Gastroesophageal sphincter (tissue), 4 donors: ENCODE results near the gene RNF114. TPM values are rescaled to one million over a fixed set of nuclear protein-coding genes. Genes with fewer than 3 reads are reported as not detected.
A peak's percentile ranks its signal among the peaks of the same experiment; 100 is the strongest.

ENCODE experiments used
- ATAC-seq: fragments of 150-250 bp; one replicate; pipeline ENCODE4 v1.9.1; 2016; ENCODE audit warnings: mild to moderate bottlenecking, moderate library complexity
- H3K27ac ChIP-seq, 4 donors: fragments of 200-600 bp; sonication (generic) in 3 of 4; 1 replicate in 3 of 4; 2 replicates in 1 of 4; pipeline ENCODE4 v1.5.1; 2016 to 2019
- H3K27me3 ChIP-seq: fragments of 200-600 bp; sonication (generic); one replicate; pipeline ENCODE4 v1.5.1; 2019
- H3K36me3 ChIP-seq, 2 donors: fragments of 200-600 bp; sonication (generic); one replicate each; pipeline ENCODE4 v1.5.1; 2019; ENCODE audit warnings: control low read depth in 1 of 2
- H3K4me1 ChIP-seq, 3 donors: fragments of 200-600 bp; sonication (generic); 1 replicate in 2 of 3; 2 replicates in 1 of 3; pipeline ENCODE4 v1.5.1; 2016 to 2019; ENCODE audit warnings: control low read depth in 2 of 3
- H3K4me3 ChIP-seq, 2 donors: fragments of 200-600 bp; sonication (generic); one replicate each; pipeline ENCODE4 v1.5.1; 2019; ENCODE audit warnings: mild to moderate bottlenecking in 1 of 2, moderate library complexity in 1 of 2
- H3K9me3 ChIP-seq, 3 donors: fragments of 200-600 bp; sonication (generic); one replicate each; pipeline ENCODE4 v1.5.1; 2017 to 2019; ENCODE audit warnings: control low read depth in 2 of 3
- EP300 ChIP-seq: sonication (generic); formaldehyde crosslinking; IDR thresholded peaks from one replicate; pipeline ENCODE4 v1.6.1; 2017; ENCODE audit warnings: antibody characterized with exemption, mild to moderate bottlenecking
- POLR2A ChIP-seq, 2 donors: fragments of 450-650 bp; IDR thresholded peaks; one replicate each; pipeline ENCODE4 v1.6.1; 2017; ENCODE audit warnings: antibody characterized with exemption in 2 of 2, mild to moderate bottlenecking in 2 of 2, moderate library complexity in 1 of 2
- POLR2AphosphoS5 ChIP-seq: sonication (generic); formaldehyde crosslinking; IDR thresholded peaks from one replicate; pipeline ENCODE4 v1.6.1; 2017; ENCODE audit warnings: antibody characterized with exemption
- WGBS, 2 donors: methylation state at CpG; one replicate each; pipeline ENCODE4 v1.1.5; 2018; ENCODE audit warnings: low coverage in 1 of 2; 5-methylcytosine and 5-hydroxymethylcytosine counted together
- total RNA-seq, 4 donors: library from RNA; depleted of rRNA; stranded (reverse); fragments of >200 nt; gene quantifications; one replicate each; pipeline ENCODE4 v1.1.0, GENCODE V29; 2016
- TF ChIP-seq, protein P1 (sequence below), 4 experiments: fragments of 200-600 bp in 2 of 4; fragments of 450-650 bp in 2 of 4; sonication (generic) in 1 of 4; IDR thresholded peaks; one replicate each; pipeline ENCODE4 v1.5.1; 2017 to 2019; ENCODE audit warnings: antibody characterized with exemption in 4 of 4, mild to moderate bottlenecking in 2 of 4, moderate library complexity in 2 of 4

Gene RNF114
- total RNA-seq, 4 donors from 2014 or later, result 80.3 to 109 (median 101) TPM

DNA sequence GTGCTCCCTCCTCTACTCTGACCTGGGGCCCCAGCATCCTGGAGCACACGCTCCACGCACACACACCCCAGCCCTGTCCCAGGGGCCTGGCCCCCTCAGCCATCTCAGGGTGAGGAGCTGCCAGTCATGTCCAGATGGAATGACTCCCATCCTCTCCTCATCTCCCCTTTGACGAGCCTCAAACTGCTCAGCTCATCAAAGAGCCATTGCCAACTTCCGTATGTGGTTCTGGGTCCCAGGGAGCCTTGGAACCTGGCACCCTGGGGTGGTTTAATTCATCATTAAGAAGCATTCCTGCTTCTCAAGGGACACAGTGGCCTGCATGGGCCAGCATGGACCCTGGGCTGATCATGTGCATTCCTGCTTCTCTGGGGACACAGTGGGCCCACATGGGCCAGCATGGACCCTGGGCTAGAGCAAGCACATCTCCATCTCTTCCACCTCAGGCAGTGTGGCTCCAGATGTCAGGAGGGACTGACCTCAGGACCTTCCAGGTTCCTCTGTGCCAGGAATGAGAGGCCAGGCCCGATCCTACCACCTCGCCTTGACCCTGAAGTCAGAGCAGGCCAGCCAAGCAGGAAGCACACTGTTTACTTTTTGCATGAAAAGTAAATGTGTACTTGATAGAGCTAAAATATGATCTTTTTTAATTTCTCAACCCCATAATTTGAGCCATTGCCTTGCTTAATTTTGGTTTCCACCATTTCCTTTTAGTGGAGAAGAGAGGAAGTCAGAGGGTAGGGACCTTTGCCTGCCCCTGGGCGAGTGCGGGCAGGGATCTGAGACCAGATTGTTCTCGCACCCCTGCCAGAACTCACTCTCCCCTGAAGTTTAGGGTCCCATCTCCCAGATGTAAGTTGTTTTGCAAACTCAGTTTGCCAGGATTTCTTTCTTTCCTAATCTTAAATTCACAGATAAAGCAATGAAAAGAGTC, 46.9 kb upstream of the RNF114 start:
- H3K27me3 ChIP-seq, result no peaks in the 10 kb centered on the region
- TF ChIP-seq EP300, result no peak
- TF ChIP-seq, protein P1, sequence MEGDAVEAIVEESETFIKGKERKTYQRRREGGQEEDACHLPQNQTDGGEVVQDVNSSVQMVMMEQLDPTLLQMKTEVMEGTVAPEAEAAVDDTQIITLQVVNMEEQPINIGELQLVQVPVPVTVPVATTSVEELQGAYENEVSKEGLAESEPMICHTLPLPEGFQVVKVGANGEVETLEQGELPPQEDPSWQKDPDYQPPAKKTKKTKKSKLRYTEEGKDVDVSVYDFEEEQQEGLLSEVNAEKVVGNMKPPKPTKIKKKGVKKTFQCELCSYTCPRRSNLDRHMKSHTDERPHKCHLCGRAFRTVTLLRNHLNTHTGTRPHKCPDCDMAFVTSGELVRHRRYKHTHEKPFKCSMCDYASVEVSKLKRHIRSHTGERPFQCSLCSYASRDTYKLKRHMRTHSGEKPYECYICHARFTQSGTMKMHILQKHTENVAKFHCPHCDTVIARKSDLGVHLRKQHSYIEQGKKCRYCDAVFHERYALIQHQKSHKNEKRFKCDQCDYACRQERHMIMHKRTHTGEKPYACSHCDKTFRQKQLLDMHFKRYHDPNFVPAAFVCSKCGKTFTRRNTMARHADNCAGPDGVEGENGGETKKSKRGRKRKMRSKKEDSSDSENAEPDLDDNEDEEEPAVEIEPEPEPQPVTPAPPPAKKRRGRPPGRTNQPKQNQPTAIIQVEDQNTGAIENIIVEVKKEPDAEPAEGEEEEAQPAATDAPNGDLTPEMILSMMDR (IDR thresholded peaks at IDR 0.05), result no peak
- TF ChIP-seq POLR2AphosphoS5, result no peak
- TF ChIP-seq POLR2A (IDR thresholded peaks at IDR 0.05), result no peak
- H3K36me3 ChIP-seq, result peaks cover 0 to 56% of the 10 kb centered on the region in 2 donors
- no peak for ATAC-seq
- 58 to 81% methylated on average over 5 to 7 of the region's 9 CpGs for WGBS, 2 donors
- peak overlapping the region in 2 of 4 donors; percentile 12 to 20 for H3K27ac ChIP-seq
- H3K4me1 ChIP-seq, result peaks cover 0 to 71% (median 9%) of the 10 kb centered on the region in 3 donors
- H3K4me3 ChIP-seq, result no peak overlapping the region
- H3K9me3 ChIP-seq, result no peaks in the 10 kb centered on the region

DNA sequence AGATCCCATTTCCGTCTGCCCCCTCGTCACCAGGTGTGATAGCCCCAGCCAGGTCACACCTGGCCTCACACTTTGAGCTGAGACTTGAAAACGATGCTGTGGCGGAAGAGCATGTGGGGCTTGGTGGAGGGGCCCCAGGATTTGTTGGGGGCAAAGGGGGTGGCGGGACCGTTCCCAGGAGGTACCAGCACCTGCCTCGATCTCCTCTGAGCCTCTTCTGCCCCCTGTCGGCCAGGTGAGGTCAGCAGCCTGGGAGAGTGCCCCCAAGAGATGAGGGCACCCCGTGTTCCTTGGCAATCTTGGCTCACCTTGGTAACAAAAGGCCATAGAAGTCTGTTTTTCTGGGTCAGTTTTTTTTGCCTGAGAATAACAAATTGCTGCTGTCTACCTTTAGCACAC, 46.3 kb upstream of the RNF114 start:
- no peaks in the 10 kb centered on the region for H3K9me3 ChIP-seq
- WGBS, 2 donors, result 10 to 42% methylated on average over 2 to 6 of the region's 9 CpGs
- H3K27me3 ChIP-seq, result no peaks in the 10 kb centered on the region
- no peak for ATAC-seq
- peaks cover 0 to 71% (median 9%) of the 10 kb centered on the region in 3 donors for H3K4me1 ChIP-seq
- peak overlapping the region in 2 of 4 donors; percentile 12 to 20 for H3K27ac ChIP-seq
- TF ChIP-seq POLR2A (IDR thresholded peaks at IDR 0.05), result no peak
- TF ChIP-seq, protein P1 (IDR thresholded peaks at IDR 0.05), result peak in 1 of 4 experiments; percentile 15
- H3K4me3 ChIP-seq, result no peak overlapping the region
- H3K36me3 ChIP-seq, result peaks cover 0 to 49% of the 10 kb centered on the region in 2 donors

DNA sequence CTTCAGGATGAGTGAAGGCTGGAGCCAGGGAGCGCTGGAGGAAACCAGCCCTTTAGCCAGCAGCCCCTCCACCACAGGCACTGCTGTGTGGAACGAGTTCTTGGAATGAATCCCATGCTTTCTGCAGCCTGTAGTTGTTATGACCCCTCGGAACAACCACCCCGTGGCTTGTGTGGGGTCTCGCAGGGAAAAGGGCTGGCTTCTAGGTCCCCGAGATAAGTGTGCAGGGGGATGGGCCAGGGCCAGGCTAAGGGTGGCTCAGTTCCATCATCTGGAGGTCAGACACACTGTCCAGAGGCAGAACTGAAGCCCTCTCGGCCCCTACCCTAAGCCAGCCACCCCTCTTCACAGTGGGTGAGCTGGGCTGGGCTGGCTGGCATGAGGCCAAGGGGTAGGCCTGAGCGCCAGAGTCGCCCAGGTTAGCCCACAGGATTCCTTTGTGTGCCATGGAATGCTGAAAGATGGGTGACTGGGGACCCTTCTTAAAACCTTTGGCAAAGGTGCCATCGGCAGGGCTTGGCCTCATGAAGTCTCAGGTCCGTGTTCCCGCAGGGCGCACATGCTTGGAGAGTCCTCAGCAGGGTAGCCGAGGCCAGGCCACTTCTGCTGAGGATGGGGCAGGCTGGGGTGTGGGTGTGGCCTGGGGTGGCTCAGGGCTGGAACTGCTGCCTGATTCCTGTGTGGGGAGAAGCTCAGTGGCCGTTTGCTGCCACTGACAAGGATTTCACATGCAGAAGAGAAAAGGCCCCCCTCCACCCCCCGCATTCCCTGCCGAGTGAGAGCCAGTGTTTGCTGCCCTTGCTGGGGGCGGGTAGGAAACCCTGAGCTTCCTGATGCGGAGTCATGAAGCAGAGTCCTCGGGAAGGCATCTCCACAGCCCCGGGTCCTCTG, 45.5 kb upstream of the RNF114 start:
- H3K4me1 ChIP-seq, result peaks cover 0 to 71% (median 9%) of the 10 kb centered on the region in 3 donors
- no peaks in the 10 kb centered on the region for H3K27me3 ChIP-seq
- no peak overlapping the region for H3K27ac ChIP-seq
- peaks cover 0 to 41% of the 10 kb centered on the region in 2 donors for H3K36me3 ChIP-seq
- no peaks in the 10 kb centered on the region for H3K9me3 ChIP-seq
- TF ChIP-seq POLR2AphosphoS5, result no peak
- TF ChIP-seq, protein P1 (IDR thresholded peaks at IDR 0.05), result no peak
- no peak for TF ChIP-seq EP300
- no peak for TF ChIP-seq POLR2A (IDR thresholded peaks at IDR 0.05)
- 80% methylated on average over 2 of the region's 21 CpGs for WGBS, 2 donors
- no peak overlapping the region for H3K4me3 ChIP-seq
- no peak for ATAC-seq

DNA sequence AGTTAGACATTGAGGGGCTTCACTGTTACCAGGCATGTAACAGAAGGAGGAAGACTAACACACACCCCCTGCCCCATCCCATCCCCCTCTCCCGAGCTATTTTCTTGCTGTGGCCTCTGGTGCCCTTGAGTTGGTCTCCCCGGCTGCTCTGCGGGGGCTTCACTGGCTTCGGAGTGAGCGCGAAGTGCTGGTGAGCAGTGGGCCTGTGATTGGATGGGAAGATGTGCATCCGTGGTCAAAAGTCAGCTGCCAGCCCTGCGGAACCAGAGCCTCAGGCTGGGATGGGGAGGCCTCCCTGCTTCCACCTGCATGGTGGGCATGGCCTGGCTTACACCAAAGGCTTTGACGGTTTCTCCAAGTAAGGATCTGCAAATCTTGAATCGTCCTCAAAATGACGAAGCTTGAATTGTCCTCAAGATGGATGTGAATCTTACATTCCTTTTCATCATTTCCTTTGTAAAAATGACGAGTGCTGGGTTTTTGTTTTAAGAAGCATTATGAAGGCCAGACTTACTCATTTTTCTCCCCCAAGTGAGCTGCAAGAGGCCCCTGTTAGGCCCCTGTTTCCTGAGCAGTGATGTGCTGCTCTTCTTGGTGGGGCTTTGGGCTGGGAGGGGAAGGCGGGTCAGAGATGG, 44.6 kb upstream of the RNF114 start:
- Histone ChIP-seq H3K4me1 (peaks cover 0 to 68% (median 9%) of the 10 kb centered on the region in 3 donors), H3K9me3 (no peaks in the 10 kb centered on the region), H3K4me3 (no peak overlapping the region), H3K36me3 (peaks cover 0 to 34% of the 10 kb centered on the region in 2 donors), H3K27ac (no peak overlapping the region), H3K27me3 (no peaks in the 10 kb centered on the region)
- ATAC-seq, result no peak
- TF ChIP-seq, protein P1 (IDR thresholded peaks at IDR 0.05), result no peak
- TF ChIP-seq POLR2AphosphoS5, result no peak
- no peak for TF ChIP-seq POLR2A (IDR thresholded peaks at IDR 0.05)
- TF ChIP-seq EP300, result no peak
- WGBS, 2 donors, result 82 to 100% methylated on average over 3 to 6 of the region's 13 CpGs
